ENCODE data around the gene ANKRD34B.

The ANKRD34B gene

GRCh38 chr5:80569086-80569960 is 757 bp downstream of the ANKRD34B start:
- H3K9me3 ChIP-seq (ENCODE audit: insufficient read depth, low read length), result no peaks in the 10 kb centered on the region
- H3K4me3 ChIP-seq (ENCODE audit: insufficient read length, low read depth), result peak overlapping the region; percentile 47
- peak overlapping the region; percentile 47 for H3K9ac ChIP-seq (ENCODE audit: insufficient read length, low read depth)
- no peak for DNase-seq (ENCODE audit: low read depth, low spot score)
- no peaks in the 10 kb centered on the region for H3K4me1 ChIP-seq (ENCODE audit: insufficient read depth, insufficient read length)
- H3K36me3 ChIP-seq (ENCODE audit: insufficient read depth, insufficient read length, low read length), result no peaks in the 10 kb centered on the region
- no peak for TF ChIP-seq ZNF274 (IDR thresholded peaks at IDR 0.05; ENCODE audit: low read depth, low read length)
- peak; percentile 89 for TF ChIP-seq SUZ12 (IDR thresholded peaks at IDR 0.05; ENCODE audit: extremely low read depth, insufficient read depth, insufficient read length)
- H3K27me3 ChIP-seq (ENCODE audit: insufficient read depth, insufficient read length), result peaks cover 88% of the 10 kb centered on the region

GRCh38 chr5:80568251-80568650 is 1.8 kb downstream of the ANKRD34B start:
- TF ChIP-seq ZNF274 (IDR thresholded peaks at IDR 0.05; ENCODE audit: low read depth, low read length), result no peak
- no peak for TF ChIP-seq SUZ12 (IDR thresholded peaks at IDR 0.05; ENCODE audit: extremely low read depth, insufficient read depth, insufficient read length)
- no peak for TF ChIP-seq YY1 (IDR thresholded peaks at IDR 0.05; ENCODE audit: insufficient read depth, insufficient read length)
- no peaks in the 10 kb centered on the region for H3K36me3 ChIP-seq (ENCODE audit: insufficient read depth, insufficient read length, low read length)
- H3K9ac ChIP-seq (ENCODE audit: insufficient read length, low read depth), result no peak overlapping the region
- no peaks in the 10 kb centered on the region for H3K9me3 ChIP-seq (ENCODE audit: insufficient read depth, low read length)
- no peak for DNase-seq (ENCODE audit: low read depth, low spot score)
- H3K4me3 ChIP-seq (ENCODE audit: insufficient read length, low read depth), result no peak overlapping the region
- no peaks in the 10 kb centered on the region for H3K4me1 ChIP-seq (ENCODE audit: insufficient read depth, insufficient read length)
- H3K27me3 ChIP-seq (ENCODE audit: insufficient read depth, insufficient read length), result peaks cover 98% of the 10 kb centered on the region

DNA sequence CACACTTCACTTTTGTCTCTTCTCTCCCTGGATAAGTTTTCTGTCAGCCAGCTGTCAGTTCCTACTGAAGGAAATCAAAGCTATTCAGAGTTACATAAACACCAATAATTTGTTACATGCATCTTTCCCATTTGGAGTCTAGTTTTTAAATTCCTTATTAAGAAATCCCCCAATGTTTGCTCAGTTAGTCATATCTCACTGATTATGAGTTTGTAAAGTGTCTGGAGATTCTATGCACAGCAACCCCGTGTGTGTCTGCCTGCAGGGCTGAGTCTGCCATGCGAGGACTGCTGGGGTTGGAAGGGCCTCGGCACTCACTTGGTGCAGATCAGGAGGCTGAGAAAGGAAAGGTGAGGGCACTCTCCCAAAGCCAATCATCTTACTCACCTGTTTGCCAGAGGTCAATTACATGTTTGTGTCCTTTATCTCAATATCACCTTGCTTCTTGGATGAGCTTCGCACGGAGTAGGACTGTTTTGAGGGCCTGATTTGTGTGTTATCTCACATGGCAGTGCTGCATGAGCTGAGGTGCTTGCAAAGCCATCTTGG is 3.3 kb downstream of the ANKRD34B start:
- H3K27me3 ChIP-seq (ENCODE audit: insufficient read depth, insufficient read length), result peaks cover 92% of the 10 kb centered on the region
- no peak for DNase-seq (ENCODE audit: low read depth, low spot score)
- no peak overlapping the region for H3K4me3 ChIP-seq (ENCODE audit: insufficient read length, low read depth)
- H3K36me3 ChIP-seq (ENCODE audit: insufficient read depth, insufficient read length, low read length), result no peaks in the 10 kb centered on the region
- no peaks in the 10 kb centered on the region for H3K4me1 ChIP-seq (ENCODE audit: insufficient read depth, insufficient read length)
- H3K9ac ChIP-seq (ENCODE audit: insufficient read length, low read depth), result no peak overlapping the region
- TF ChIP-seq ZNF274 (IDR thresholded peaks at IDR 0.05; ENCODE audit: low read depth, low read length), result no peak
- no peak for TF ChIP-seq YY1 (IDR thresholded peaks at IDR 0.05; ENCODE audit: insufficient read depth, insufficient read length)
- TF ChIP-seq SUZ12 (IDR thresholded peaks at IDR 0.05; ENCODE audit: extremely low read depth, insufficient read depth, insufficient read length), result no peak
- H3K9me3 ChIP-seq (ENCODE audit: insufficient read depth, low read length), result no peaks in the 10 kb centered on the region

DNA sequence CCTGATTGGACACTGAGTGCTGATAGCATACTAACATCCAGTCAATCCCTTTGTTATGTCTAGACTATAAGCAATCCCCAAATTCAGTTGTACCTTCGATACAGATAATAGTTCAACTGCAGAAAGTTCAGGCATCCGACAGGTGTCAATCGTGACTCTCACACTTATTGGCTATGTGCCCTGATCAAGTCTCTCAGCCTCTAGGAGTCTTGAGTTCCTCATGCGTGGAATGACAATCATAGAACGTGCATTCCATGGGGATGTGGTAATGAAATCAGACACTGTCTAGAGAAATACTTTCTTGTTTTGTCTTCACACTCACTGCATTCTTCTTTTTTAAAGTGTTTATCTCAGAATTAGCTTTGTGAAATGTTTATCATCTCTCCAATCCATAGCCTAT is 4.8 kb downstream of the ANKRD34B start:
- Histone ChIP-seq H3K4me3 (ENCODE audit: insufficient read length, low read depth) (no peak overlapping the region), H3K27me3 (ENCODE audit: insufficient read depth, insufficient read length) (peaks cover 81% of the 10 kb centered on the region), H3K36me3 (ENCODE audit: insufficient read depth, insufficient read length, low read length) (no peaks in the 10 kb centered on the region), H3K9me3 (ENCODE audit: insufficient read depth, low read length) (no peaks in the 10 kb centered on the region), H3K9ac (ENCODE audit: insufficient read length, low read depth) (no peak overlapping the region), H3K4me1 (ENCODE audit: insufficient read depth, insufficient read length) (no peaks in the 10 kb centered on the region)
- TF ChIP-seq ZNF274 (IDR thresholded peaks at IDR 0.05; ENCODE audit: low read depth, low read length), result no peak
- TF ChIP-seq YY1 (IDR thresholded peaks at IDR 0.05; ENCODE audit: insufficient read depth, insufficient read length), result no peak
- TF ChIP-seq SUZ12 (IDR thresholded peaks at IDR 0.05; ENCODE audit: extremely low read depth, insufficient read depth, insufficient read length), result no peak
- DNase-seq (ENCODE audit: low read depth, low spot score), result no peak

DNA sequence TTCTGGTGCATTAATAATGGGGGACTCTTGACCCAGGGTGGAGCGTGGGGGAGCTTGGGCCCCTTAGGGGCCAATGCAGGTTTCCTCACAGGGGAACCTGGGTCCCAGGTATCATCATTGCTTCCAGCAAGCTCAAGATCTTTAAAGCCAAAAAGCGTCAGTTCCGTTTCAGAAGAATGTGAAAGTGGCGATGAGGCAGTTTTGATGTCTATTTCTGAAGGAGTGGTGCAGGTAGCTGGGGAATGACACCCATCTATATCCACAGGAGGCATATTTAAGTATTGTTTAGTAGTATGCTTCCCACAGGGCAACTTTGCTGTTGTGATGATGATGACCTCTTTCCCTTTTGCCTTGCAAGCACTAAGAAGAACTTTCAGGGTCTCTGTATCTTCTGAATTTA is 10.8 kb downstream of the ANKRD34B start:
- Histone ChIP-seq H3K4me1 (ENCODE audit: insufficient read depth, insufficient read length) (no peaks in the 10 kb centered on the region), H3K9me3 (ENCODE audit: insufficient read depth, low read length) (no peaks in the 10 kb centered on the region), H3K9ac (ENCODE audit: insufficient read length, low read depth) (no peak overlapping the region), H3K27me3 (ENCODE audit: insufficient read depth, insufficient read length) (peaks cover 38% of the 10 kb centered on the region), H3K4me3 (ENCODE audit: insufficient read length, low read depth) (no peak overlapping the region), H3K36me3 (ENCODE audit: insufficient read depth, insufficient read length, low read length) (no peaks in the 10 kb centered on the region)
- no peak for DNase-seq (ENCODE audit: low read depth, low spot score)
- TF ChIP-seq SUZ12 (IDR thresholded peaks at IDR 0.05; ENCODE audit: extremely low read depth, insufficient read depth, insufficient read length), result no peak
- TF ChIP-seq YY1 (IDR thresholded peaks at IDR 0.05; ENCODE audit: insufficient read depth, insufficient read length), result no peak
- no peak for TF ChIP-seq ZNF274 (IDR thresholded peaks at IDR 0.05; ENCODE audit: low read depth, low read length)

DNA sequence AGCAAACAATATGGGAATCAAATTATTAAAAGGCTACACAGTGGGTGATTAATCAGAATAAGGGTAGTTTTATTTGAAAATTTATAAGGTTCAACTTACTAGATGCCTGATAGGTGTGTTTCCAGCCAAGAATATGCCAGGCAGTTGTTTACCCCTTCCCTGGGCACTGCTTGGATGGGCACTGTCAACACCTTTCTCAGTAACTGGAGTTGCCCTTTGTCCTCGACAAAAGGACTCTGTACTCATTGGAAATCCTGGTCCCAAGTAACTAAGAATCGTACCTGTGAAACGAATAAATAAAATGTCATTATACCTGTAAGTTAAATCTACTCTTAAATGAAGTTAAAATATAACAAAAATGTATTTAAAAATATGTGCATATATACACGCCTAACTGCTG is 15.0 kb downstream of the ANKRD34B start:
- Histone ChIP-seq H3K36me3 (ENCODE audit: insufficient read depth, insufficient read length, low read length) (no peaks in the 10 kb centered on the region), H3K9me3 (ENCODE audit: insufficient read depth, low read length) (no peaks in the 10 kb centered on the region), H3K4me1 (ENCODE audit: insufficient read depth, insufficient read length) (no peaks in the 10 kb centered on the region), H3K27me3 (ENCODE audit: insufficient read depth, insufficient read length) (peaks cover 21% of the 10 kb centered on the region), H3K4me3 (ENCODE audit: insufficient read length, low read depth) (no peak overlapping the region), H3K9ac (ENCODE audit: insufficient read length, low read depth) (no peak overlapping the region)
- no peak for DNase-seq (ENCODE audit: low read depth, low spot score)
- TF ChIP-seq SUZ12 (IDR thresholded peaks at IDR 0.05; ENCODE audit: extremely low read depth, insufficient read depth, insufficient read length) (no peak), ZNF274 (IDR thresholded peaks at IDR 0.05; ENCODE audit: low read depth, low read length) (no peak), YY1 (IDR thresholded peaks at IDR 0.05; ENCODE audit: insufficient read depth, insufficient read length) (no peak)

DNA sequence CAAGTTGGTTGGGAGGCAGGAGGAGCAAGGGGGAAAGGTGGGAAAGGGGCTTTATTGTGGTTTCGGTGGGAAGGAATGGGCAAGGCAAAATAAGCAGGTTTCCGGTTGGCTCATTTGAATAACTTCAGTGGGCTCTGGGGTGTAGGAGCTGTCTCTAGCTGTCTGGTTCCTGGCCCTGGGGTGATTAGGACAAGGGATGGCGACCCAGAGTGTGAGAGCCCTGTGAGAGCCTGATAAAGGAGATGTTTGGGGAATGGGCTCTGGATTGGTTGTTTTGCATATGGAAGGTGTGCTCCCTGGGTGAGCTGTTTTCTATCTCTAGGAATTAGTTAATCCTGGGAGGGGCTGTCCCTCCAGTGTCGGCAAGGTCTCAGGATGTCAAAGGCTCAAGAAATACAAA is 15.4 kb downstream of the ANKRD34B start:
- no peak overlapping the region for H3K4me3 ChIP-seq (ENCODE audit: insufficient read length, low read depth)
- H3K4me1 ChIP-seq (ENCODE audit: insufficient read depth, insufficient read length), result no peaks in the 10 kb centered on the region
- no peak overlapping the region for H3K9ac ChIP-seq (ENCODE audit: insufficient read length, low read depth)
- peaks cover 18% of the 10 kb centered on the region for H3K27me3 ChIP-seq (ENCODE audit: insufficient read depth, insufficient read length)
- no peaks in the 10 kb centered on the region for H3K9me3 ChIP-seq (ENCODE audit: insufficient read depth, low read length)
- TF ChIP-seq ZNF274 (IDR thresholded peaks at IDR 0.05; ENCODE audit: low read depth, low read length) (no peak), SUZ12 (IDR thresholded peaks at IDR 0.05; ENCODE audit: extremely low read depth, insufficient read depth, insufficient read length) (no peak), YY1 (IDR thresholded peaks at IDR 0.05; ENCODE audit: insufficient read depth, insufficient read length) (no peak)
- no peaks in the 10 kb centered on the region for H3K36me3 ChIP-seq (ENCODE audit: insufficient read depth, insufficient read length, low read length)
- DNase-seq (ENCODE audit: low read depth, low spot score), result peak; percentile 71
